HG02981 (cell line): Measurements from ENCODE around the gene GPX4.
A peak's percentile ranks its signal among the peaks of the same experiment; 100 is the strongest.

ENCODE experiments used
- ATAC-seq: cut with Tn5 transposase; IDR thresholded peaks from one replicate; pipeline ENCODE4 v1.9.1; 2021; ENCODE audit warnings: mild to moderate bottlenecking, moderate library complexity; ENCODE audit not compliant: unreplicated experiment

The GPX4 gene

DNA sequence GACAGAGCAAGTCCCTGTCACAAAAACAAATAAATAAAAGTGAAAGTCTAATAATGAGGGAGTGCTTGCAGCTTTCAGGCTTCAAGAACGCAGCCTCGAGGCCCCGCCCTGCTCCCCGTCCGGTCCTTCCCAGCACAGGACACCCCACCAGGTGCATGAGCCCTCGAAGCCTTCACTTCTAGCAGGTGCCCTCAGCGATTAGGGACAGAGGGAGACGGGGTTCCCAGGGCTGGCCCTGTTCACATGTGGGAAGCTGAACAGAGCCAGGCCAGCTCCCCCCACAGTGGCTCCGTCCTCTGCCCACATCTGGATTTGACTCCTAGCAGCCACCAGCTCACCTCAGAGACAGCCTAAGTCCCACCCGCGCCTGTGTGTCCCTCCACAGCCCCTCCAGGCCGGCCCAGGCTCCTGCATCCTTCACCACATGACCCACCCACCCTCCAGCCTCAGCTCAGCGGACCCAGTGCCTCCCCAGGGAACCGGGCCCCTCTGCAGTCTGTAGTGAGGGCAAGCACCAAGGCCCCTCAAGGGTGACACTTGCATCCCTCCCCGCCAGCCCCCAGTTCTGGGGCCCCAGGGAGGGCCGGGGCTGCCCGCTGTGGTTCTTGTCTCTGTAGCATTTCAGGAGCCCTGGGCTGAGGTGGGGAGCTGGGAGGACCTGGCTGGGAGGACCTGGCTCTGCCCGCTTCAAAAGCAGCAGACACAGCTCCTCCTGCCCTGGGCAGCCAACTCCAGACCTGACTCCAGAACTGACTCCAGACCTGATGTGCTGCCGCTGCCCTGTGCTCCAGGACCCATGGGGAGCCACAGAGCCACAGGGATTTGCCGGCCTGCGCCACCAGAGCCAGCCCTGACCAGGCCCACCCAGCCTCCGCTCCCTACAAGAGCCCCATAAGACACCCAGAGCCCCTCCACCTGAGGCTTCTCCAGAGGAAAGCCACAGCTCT lies 27.2 kb downstream of the GPX4 start:
- ATAC-seq, result no peak

DNA sequence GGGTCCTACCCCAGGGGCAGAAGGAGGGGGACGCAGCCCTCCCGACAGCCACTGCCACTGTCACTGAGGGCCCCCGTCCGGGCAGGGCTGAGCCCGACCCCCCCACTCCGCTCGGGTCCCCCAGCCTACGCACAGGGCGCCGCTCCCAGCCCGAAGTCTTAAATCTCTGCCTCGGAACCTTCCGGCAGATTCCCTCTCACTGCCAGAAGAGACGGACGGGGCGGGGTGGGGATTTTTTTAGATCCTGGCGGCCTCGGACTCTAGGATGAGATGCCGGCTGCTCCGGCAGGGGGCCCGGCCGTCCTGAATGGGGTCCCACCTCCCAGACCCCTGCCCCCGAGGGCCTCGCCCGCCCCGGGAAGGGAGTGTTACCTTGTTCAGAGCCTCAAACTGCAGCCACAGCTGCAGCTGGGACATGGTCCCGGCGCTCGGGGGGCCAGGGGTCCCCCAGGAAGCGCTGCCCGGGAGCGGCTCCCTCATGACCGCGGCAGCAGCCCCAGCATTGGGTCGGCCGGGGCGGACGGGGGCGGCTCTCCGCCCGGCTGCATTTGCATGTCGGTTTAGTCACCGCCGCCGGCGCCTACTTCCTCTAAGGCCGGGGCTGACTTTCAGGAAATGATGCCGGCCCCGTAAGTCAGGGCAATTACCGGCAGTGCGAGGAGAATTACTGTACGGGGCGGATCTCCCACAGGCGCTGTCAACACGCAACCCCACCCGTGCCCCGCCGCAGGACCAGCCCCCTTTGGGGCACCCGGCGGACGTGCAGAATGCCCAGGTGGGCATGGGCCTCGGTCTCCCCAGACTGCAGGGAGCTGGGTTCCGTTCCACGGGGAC lies 28.1 kb downstream of the GPX4 start:
- ATAC-seq, result peak; percentile 53

DNA sequence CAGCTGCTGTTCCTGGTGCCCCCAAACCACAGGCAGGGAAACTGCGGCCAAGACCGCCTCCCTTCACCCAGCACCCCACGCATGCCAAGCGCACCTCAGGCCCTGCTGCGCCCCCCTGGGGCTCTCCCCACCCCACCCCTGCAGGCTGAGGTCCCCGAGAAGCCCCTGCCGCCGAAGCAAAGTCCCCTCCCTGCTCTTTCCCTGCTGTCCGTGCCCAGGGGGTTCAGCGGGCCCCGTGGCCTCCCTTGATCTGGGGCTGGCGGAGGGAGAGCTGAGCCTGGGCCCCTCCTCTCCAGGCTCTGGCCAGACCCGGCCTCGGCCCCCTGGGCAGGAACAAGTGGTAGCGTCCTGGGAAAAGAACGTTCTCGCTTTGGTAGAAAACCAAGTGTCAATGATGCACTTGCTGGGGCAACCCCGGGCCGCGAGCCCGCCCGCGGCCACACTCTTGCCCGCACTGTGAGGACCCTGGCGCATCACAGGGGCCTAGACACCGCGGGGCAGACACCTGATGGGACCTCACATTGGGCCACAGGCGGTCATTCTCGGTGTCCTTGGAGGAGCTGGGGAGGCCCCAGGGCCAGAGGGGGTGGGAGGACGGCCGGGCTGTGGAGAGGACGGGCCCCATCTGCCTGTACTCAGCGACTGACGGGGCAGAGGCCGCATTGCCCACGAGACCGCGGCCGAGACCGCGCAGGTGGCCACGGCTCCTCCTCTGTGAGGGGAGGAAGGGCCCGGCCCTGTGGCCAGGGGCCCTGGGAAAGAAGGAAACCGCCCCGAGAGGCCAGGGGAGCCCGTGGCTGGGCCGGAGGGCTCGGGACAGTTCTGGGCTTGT lies 29.0 kb downstream of the GPX4 start:
- peak; percentile 3 for ATAC-seq

DNA sequence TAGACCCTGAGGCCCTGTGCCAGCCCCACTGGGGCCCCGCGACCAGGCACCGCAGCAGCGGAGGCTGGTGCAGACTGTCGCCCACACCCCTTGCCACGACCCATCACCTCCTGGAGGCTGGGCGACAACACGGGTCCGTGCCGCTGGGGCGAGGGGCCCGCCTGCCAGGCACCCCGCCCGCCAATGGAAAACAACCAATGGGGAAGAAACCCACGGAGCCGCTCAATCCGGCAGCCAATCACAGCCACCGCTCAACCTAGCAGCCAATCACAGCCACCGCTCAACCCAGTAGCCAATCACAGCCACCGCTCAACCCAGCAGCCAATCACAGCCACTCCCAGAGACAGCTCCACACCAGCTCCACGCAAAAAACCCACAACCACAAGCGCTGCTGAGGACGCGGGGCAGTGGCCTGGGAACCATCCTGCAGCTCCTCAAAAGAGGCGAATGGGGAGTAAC lies 29.7 kb downstream of the GPX4 start:
- ATAC-seq, result no peak

DNA sequence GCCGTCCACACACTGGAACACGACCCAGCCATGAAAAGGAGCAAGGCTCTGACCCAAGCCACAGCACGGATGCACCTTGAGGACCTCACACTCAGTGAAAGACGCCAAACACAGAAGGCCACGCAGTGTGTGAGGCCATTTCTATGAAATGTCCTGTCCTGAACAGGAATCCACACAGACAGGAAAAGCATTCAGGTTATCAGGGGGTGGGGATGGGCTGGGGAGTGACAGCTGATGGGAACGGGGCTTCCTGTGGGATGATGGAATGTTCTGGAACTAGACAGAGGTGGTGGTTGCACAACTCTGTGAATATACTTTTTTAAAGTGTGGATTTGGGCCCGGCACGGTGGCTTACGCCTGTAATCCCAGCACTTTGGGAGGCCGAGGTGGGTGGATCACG lies 30.6 kb downstream of the GPX4 start:
- ATAC-seq, result no peak

DNA sequence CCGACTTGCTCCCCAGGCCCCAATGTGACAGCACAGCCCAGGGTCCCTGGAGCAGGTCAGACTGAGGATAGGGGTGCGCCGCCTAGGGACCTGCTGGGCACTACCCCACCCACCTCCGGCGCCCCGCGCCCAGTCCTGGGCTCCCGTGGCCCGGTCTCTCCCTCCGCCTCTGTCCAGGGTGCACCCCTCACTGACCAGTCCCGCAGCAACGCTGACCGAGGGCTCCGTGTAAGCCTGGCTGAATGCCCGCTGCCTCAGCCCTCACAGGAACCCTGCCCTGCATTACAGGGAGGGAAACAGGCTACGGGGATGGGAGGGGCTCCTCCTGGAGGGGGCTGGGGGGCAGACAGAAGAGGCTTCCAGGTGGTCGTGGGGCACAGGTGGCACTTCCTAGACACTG lies 31.7 kb downstream of the GPX4 start:
- ATAC-seq, result no peak

DNA sequence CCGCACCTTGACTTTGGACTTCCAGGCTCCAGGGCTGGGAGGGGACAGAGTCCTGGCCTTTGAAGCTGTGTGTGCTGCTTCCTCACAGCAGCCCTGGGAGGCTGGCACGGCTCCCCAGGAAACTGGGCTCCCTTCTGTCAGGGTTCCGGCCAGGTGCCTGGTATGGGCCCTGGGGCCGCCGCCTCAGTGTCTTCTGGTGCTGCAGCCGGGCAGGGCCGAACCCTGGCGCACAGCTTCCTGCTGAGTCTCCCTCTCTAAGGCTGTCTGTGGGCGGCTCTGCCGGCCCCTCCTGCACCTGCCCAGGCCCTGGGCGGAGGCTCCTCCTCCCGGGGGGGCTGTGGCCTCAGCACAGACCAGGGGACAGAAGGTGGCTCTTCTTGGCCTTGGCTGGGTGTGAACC lies 32.4 kb downstream of the GPX4 start:
- no peak for ATAC-seq

DNA sequence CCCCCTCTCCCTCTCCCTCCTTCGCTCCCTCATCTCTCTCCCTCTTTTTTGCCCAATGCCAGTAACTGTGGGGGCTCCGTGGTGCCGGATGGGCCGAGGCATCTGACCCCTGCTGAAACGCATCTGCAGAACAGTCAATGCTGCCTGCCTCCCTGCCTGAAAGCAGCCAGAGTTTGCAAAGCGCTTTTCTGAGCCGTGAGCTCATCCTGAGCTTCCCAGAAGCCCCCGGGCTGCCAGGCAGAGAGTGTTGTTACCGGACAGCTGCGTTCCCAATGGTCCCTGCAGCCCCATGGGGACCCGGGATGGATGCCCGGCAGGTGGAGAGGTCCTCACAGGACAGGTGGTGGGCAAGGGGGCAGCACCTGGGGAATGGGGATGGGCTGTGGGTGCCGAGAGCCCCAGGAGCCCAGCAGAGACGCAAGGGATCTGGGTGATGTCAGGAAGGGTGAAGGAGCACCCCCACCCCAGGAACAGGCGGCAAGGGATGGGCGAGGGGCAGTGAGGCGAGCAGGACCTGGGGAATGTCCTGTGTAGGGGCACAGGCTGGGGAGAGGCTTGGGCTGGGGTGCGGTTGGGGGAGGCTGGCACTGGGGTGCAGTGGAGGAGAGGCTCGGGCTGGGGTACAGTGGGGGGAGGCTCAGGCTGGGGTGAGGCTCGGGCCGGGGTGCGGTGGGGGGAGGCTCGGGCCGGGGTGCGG lies 33.0 kb downstream of the GPX4 start:
- no peak for ATAC-seq

GRCh38 chr19:1138121-1138520 lies 34.3 kb downstream of the GPX4 start:
- ATAC-seq, result no peak

DNA sequence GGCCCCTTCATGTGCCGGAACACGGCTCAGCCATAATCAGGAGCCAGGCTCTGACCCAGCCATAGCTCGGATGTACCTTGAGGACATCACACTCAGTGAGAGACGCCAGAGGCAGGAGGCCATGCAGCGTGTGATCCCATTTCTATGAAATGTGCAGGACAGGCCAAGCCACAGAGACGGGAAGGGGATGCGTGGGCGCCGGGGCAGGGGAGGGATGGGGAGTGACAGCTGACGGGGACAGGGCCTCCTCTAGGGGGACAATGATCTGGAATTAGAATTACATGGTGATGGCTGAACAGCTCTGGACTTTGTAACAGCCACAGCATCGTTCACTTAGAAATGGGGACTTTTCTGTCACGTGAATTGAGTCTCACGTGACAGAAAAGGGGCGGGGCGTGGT lies 35.3 kb downstream of the GPX4 start:
- no peak for ATAC-seq

GRCh38 chr19:1140272-1141027 lies 36.7 kb downstream of the GPX4 start:
- no peak for ATAC-seq

- ATAC-seq, result no peak
Observed at GRCh38 chr19:1141944-1142343, 38.1 kb downstream of the GPX4 start.

GRCh38 chr19:1143828-1144399 lies 40.1 kb downstream of the GPX4 start:
- ATAC-seq, result no peak

DNA sequence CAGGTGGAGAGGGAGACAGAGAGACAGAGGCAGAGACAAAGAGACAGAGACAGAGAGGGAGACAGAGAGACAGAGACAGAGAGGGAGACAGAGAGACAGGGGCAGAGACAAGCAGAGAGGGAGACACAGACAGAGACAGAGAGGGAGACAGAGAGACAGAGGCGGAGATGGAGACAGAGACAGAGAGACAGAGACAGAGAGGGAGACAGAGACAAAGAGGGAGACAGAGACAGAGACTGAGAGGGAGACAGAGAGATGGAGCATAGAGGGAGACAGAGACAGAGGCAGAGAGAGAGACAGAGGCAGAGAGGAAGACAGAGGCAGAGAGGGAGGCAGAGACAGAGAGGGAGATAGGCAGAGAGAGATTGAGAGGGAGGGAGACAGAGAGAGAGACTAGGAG lies 40.9 kb downstream of the GPX4 start:
- no peak for ATAC-seq

- ATAC-seq, result no peak
Observed at GRCh38 chr19:1145635-1146411, 42.0 kb downstream of the GPX4 start.

DNA sequence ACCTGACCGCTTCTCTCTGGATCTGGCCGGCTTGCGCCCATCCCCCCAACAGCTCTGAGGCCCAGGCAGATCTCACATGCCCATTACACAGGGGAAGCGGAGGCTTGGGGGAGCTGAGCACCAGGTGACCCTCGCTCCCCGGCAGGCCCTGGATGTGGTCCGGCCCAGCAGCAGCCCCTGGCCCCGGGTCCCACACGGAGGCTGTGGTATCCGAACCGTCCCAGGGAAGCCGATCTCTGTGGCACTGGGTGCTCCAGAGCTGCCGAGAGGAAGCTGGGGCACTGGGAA lies 42.6 kb downstream of the GPX4 start:
- no peak for ATAC-seq

- no peak for ATAC-seq
Observed at GRCh38 chr19:1146858-1147780, 43.3 kb downstream of the GPX4 start.
